GM06990 (cell line): Measurements from ENCODE around the gene ERC1.

ENCODE experiments used
- DNase-seq: peaks from one replicate; pipeline ENCODE4 v3.0.0-alpha.2; 2011; ENCODE audit not compliant: insufficient read length; ENCODE audit errors: extremely low read depth
- H3K27me3 ChIP-seq: replicated peaks from 2 replicates; pipeline ENCODE4 v1.6.0; 2011; ENCODE audit warnings: low read length; ENCODE audit not compliant: control insufficient read depth, insufficient read depth
- H3K36me3 ChIP-seq: 2 replicates; pipeline ENCODE4 v1.5.1; 2011; ENCODE audit warnings: low read length; ENCODE audit not compliant: control insufficient read depth, insufficient read depth
- H3K4me3 ChIP-seq: replicated peaks from 2 replicates; pipeline ENCODE4 v1.5.1; 2011; ENCODE audit warnings: low read depth, mild to moderate bottlenecking, control low read depth, low read length
- TF ChIP-seq, protein P1 (sequence below): IDR thresholded peaks from 2 replicates; pipeline ENCODE4 v1.5.1; 2011; ENCODE audit warnings: low read length, control low read depth, mild to moderate bottlenecking, inconsistent platforms; ENCODE audit not compliant: insufficient read depth, poor library complexity, severe bottlenecking

ERC1 gene

DNA sequence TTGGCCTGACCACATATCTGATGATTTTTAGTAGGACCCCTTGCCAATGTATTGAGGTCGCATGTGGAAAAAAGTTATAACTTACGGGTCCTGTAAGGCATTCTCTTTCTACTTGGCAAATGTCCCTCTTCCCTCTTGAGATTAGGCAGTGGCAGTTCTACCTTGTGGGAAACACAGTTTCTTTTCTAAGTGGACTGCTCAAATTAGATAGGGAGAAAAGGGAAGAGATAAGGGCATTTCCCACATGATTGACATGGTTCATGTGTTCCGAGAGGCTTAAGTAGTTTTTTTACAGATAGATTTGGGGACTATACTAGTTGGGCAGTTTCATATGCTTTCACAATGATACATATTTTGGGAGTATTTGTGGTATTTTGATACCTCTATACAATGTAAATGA, 448.7 kb downstream of the ERC1 start:
- TF ChIP-seq, protein P1, sequence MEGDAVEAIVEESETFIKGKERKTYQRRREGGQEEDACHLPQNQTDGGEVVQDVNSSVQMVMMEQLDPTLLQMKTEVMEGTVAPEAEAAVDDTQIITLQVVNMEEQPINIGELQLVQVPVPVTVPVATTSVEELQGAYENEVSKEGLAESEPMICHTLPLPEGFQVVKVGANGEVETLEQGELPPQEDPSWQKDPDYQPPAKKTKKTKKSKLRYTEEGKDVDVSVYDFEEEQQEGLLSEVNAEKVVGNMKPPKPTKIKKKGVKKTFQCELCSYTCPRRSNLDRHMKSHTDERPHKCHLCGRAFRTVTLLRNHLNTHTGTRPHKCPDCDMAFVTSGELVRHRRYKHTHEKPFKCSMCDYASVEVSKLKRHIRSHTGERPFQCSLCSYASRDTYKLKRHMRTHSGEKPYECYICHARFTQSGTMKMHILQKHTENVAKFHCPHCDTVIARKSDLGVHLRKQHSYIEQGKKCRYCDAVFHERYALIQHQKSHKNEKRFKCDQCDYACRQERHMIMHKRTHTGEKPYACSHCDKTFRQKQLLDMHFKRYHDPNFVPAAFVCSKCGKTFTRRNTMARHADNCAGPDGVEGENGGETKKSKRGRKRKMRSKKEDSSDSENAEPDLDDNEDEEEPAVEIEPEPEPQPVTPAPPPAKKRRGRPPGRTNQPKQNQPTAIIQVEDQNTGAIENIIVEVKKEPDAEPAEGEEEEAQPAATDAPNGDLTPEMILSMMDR, result no peak
- Histone ChIP-seq H3K4me3 (no peak overlapping the region), H3K36me3 (no peaks in the 10 kb centered on the region), H3K27me3 (no peaks in the 10 kb centered on the region)
- DNase-seq, result no peak

DNA sequence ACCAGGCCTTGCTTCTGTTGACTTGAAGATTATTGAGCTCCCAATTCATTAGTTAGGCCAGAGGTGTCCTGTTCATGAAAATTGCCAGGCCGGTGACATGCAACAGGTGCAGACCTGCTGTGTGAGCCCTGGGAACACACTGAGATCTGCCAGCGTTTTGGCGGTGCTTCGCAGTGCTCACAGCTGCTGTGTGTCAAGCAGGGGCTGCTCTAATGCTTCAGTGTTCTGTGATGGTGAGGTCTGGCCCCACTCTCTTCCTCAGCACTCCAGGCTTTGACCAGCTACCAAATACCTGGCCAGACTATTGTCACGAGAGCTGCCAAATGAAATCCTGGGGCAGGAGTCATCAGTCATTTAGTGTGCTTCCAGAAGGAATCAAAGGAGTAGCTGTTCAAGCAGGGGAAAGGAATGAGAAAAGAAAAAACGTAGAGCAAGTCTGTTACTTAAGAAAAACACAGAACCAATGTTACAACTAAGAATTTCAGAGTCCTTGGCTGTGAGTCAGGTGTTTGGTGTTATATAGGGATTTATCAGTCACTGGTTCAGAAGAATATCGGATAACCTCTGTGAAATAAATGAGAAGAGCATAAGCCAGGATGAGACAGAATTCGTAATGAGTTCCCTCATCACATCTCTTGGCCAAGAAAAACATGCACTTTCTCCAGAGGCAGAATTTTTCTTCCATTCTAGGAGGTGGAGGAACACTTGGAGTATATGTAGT, 452.6 kb downstream of the ERC1 start:
- TF ChIP-seq, protein P1, result no peak
- H3K4me3 ChIP-seq, result no peak overlapping the region
- H3K36me3 ChIP-seq, result no peaks in the 10 kb centered on the region
- H3K27me3 ChIP-seq, result no peaks in the 10 kb centered on the region
- DNase-seq, result no peak

DNA sequence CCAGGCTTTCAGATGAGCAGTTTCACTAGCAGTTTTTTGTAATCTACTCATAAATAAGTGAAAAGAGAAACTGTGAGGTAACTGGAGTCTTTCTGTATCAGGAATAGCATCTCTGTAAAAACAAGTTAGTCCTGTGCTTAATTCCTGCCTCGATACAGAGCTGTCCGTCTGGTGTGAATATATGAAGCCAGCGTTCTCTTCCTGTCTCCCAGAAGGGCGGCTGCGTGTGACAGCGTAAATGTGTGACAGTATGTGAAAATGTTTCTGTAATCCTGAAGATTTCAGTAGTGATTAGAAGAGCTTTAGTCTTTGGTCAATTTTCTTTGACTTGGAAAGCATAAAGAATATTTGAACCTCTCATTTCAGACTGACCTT, 453.1 kb downstream of the ERC1 start:
- DNase-seq, result no peak
- Histone ChIP-seq H3K27me3 (no peaks in the 10 kb centered on the region), H3K36me3 (no peaks in the 10 kb centered on the region), H3K4me3 (no peak overlapping the region)
- TF ChIP-seq, protein P1, result no peak

DNA sequence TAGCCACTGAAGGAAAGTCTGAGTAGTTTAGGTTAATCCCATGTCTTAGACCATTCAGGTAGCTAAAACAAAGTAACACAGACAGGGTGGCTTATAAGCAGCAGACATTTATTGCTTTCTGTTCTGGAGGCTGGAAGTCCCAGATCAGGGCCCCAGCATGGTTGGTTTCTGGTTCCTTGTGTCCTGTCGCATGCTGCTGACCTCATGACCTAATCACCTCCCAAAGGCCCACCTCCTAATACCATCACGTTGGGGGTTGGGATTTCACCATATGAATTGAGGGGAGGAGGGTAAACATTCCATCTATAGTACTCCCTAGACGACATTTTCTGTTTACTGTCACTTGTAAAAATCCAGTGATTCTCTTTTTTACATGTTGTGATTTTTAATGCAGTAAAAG, 454.8 kb downstream of the ERC1 start:
- TF ChIP-seq, protein P1, result no peak
- H3K4me3 ChIP-seq, result no peak overlapping the region
- DNase-seq, result no peak
- H3K36me3 ChIP-seq, result no peaks in the 10 kb centered on the region
- H3K27me3 ChIP-seq, result no peaks in the 10 kb centered on the region

DNA sequence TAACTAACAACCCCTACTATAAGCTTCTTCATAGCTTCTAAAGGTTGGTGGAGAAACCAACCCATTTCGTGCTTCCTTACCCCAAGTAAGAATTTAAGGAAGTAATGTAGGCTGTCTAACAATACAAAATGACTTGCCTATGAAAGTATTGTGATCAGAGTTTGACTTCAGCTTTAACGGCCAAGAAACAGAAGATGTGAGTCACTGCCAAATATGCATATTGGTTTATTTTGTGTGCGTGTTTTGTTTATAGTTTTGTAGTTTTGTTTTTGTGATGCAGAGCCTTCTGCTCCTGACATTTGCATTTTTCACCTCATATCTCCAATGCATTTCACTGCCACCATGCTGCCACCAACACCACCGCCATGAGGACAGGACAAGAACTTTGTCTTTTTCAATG, 457.3 kb downstream of the ERC1 start:
- TF ChIP-seq, protein P1, result no peak
- no peaks in the 10 kb centered on the region for H3K27me3 ChIP-seq
- no peak for DNase-seq
- no peaks in the 10 kb centered on the region for H3K36me3 ChIP-seq
- H3K4me3 ChIP-seq, result no peak overlapping the region

DNA sequence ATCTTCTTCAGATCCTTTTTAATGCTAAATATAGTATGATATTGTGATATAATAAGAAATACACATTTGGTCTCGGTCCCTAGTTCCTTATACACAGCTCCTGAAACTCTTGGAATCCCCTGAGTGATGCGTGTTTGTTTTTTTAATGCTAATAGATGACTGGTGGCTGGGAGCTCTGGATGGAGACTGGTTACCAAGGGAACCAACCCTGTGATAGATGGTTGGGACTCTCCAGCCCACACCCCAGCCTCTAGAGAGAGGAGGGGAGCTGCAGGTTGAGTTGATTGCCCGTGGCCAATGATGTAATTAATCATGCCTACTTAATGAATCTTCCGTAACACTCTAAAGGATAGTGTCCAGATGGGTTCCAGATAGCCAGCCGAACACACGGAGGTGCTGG, 462.8 kb downstream of the ERC1 start:
- Histone ChIP-seq H3K27me3 (no peaks in the 10 kb centered on the region), H3K4me3 (no peak overlapping the region), H3K36me3 (no peaks in the 10 kb centered on the region)
- TF ChIP-seq, protein P1, result no peak
- no peak for DNase-seq
